Trophoblast cell (in vitro differentiated cells and primary cell): ENCODE measurements around the gene NANS.

Source experiments
- DNase-seq, 2 donors: peaks; one replicate each; pipeline ENCODE4 v3.0.0-alpha.2; 2016
- H2AFZ ChIP-seq: 2 replicates; pipeline ENCODE4 v1.6.1; 2013; ENCODE audit warnings: low read length, moderate library complexity, mild to moderate bottlenecking; ENCODE audit not compliant: insufficient read depth, poor library complexity
- H2AK5ac ChIP-seq: 2 replicates; pipeline ENCODE4 v1.6.1; 2013; ENCODE audit warnings: mild to moderate bottlenecking, low read length
- H2BK120ac ChIP-seq: 2 replicates; pipeline ENCODE4 v1.6.1; 2013; ENCODE audit warnings: low read length, mild to moderate bottlenecking, moderate library complexity; ENCODE audit not compliant: insufficient read depth, poor library complexity
- H2BK12ac ChIP-seq: 2 replicates; pipeline ENCODE4 v1.6.1; 2013; ENCODE audit warnings: mild to moderate bottlenecking, low read length, moderate library complexity
- H2BK5ac ChIP-seq: 2 replicates; pipeline ENCODE4 v1.6.1; 2013; ENCODE audit warnings: low read length, low read depth, moderate library complexity, mild to moderate bottlenecking; ENCODE audit not compliant: poor library complexity
- H3K14ac ChIP-seq: 2 replicates; pipeline ENCODE4 v1.6.1; 2013; ENCODE audit warnings: mild to moderate bottlenecking, low read length
- H3K18ac ChIP-seq: 2 replicates; pipeline ENCODE4 v1.6.1; 2013; ENCODE audit warnings: mild to moderate bottlenecking, low read length
- H3K23ac ChIP-seq: 2 replicates; pipeline ENCODE4 v1.6.1; 2013; ENCODE audit warnings: low read length
- H3K27ac ChIP-seq: 2 replicates; pipeline ENCODE4 v1.5.1; 2013; ENCODE audit warnings: low read depth, mild to moderate bottlenecking, inconsistent platforms, low read length, moderate library complexity
- H3K27me3 ChIP-seq: 2 replicates; pipeline ENCODE4 v1.6.1; 2013; ENCODE audit warnings: inconsistent platforms, mild to moderate bottlenecking, low read length, moderate library complexity; ENCODE audit not compliant: insufficient read depth
- H3K36me3 ChIP-seq, 2 experiments: 1 replicate in 1 of 2; 2 replicates in 1 of 2; pipeline ENCODE4 v1.6.1; 2013; ENCODE audit warnings: low read length in 2 of 2, mild to moderate bottlenecking in 2 of 2, moderate library complexity in 1 of 2; ENCODE audit not compliant: insufficient read depth in 2 of 2, control insufficient read depth in 1 of 2
- H3K4ac ChIP-seq: 2 replicates; pipeline ENCODE4 v1.6.1; 2013; ENCODE audit warnings: low read depth, mild to moderate bottlenecking, low read length, moderate library complexity
- H3K4me1 ChIP-seq, 2 experiments: 1 replicate in 1 of 2; 2 replicates in 1 of 2; pipeline ENCODE4 v1.6.1; 2013; ENCODE audit warnings: low read length in 2 of 2, mild to moderate bottlenecking in 2 of 2, moderate library complexity in 1 of 2; ENCODE audit not compliant: insufficient read depth in 2 of 2, control insufficient read depth in 1 of 2
- H3K4me2 ChIP-seq: 2 replicates; pipeline ENCODE4 v1.6.1; 2013; ENCODE audit warnings: inconsistent platforms, mild to moderate bottlenecking, low read length, moderate library complexity
- H3K4me3 ChIP-seq: 2 replicates; pipeline ENCODE4 v1.5.1; 2013; ENCODE audit warnings: mild to moderate bottlenecking, low read depth, low read length, inconsistent platforms
- H3K79me1 ChIP-seq: one replicate; pipeline ENCODE4 v1.6.1; 2013; ENCODE audit warnings: low read length
- H3K79me2 ChIP-seq: 2 replicates; pipeline ENCODE4 v1.6.1; 2013; ENCODE audit warnings: low read length, mild to moderate bottlenecking; ENCODE audit not compliant: control insufficient read depth, insufficient read depth, poor library complexity
- H3K9ac ChIP-seq: 2 replicates; pipeline ENCODE4 v1.6.1; 2013; ENCODE audit warnings: mild to moderate bottlenecking, low read length
- H3K9me3 ChIP-seq: 2 replicates; pipeline ENCODE4 v1.6.1; 2013; ENCODE audit warnings: low read depth, mild to moderate bottlenecking, control low read depth, inconsistent platforms, low read length; ENCODE audit not compliant: insufficient read depth
- H4K12ac ChIP-seq: 2 replicates; pipeline ENCODE4 v1.6.1; 2013; ENCODE audit warnings: low read depth, mild to moderate bottlenecking, low read length, moderate library complexity
- H4K8ac ChIP-seq: 2 replicates; pipeline ENCODE4 v1.6.1; 2013; ENCODE audit warnings: low read depth, mild to moderate bottlenecking, low read length, moderate library complexity
- H4K91ac ChIP-seq: one replicate; pipeline ENCODE4 v1.6.1; 2013; ENCODE audit warnings: low read depth, mild to moderate bottlenecking, low read length, moderate library complexity
- WGBS: extraction: QIAGEN DNeasy Blood & Tissue Kit; methylation state at CpG from one replicate; pipeline ENCODE4 v1.1.7; 2013; ENCODE audit warnings: missing lambda C conversion rate; ENCODE audit not compliant: insufficient read length, insufficient coverage; ENCODE audit errors: extremely low coverage; 5-methylcytosine and 5-hydroxymethylcytosine counted together

NANS gene

DNA sequence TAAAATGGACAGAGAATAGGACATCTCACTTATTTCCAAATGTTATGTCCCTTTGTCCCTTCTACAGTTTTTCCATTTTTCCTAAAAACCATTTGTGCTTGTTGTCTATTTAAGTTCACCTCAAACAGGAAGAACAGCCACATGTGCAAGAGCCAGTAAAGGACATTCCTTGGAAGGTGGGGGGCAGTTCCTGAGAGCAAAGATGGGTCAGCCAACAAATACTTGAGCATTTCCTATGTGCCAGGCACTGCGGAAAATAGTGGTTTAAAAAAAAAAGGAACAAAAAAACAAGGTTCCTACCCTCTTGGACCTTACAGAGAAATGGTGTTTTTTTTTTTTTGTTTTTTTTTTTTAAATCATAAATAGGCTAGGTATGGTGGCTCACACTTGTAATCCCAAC is 46.6 kb upstream of the NANS start:
- no CpG with 5 or more reads among the region's 1 CpG for WGBS

DNA sequence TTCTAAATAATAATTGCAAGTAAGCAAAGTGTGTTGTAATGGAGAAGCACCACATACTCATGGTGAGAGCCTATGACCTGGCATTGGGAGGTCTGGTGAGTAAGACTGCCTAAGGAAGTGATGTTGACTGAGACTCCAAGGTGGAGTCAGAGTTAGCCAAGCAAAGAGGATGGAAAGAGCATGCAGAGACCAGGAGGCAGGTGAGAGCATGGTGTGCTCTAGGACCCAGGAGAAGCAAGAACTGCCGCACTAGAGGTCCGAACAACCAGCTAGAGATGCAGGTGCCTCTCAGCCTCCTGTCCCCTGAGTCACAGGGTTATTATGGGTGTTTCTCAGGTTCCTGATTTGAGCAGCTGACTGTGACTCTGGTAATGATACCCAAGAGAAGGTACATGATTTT is 46.1 kb upstream of the NANS start:
- no peaks in the 10 kb centered on the region for H3K27me3 ChIP-seq
- H3K9ac ChIP-seq: no peak overlapping the region
- H3K4me3 ChIP-seq: no peak overlapping the region

More for the DNA sequence above, 46.6 kb upstream of the NANS start:
- no peak overlapping the region for H3K14ac ChIP-seq
- no peak overlapping the region for H4K91ac ChIP-seq
- H3K4ac ChIP-seq: no peak overlapping the region
- no peaks in the 10 kb centered on the region for H3K79me1 ChIP-seq
- no peak overlapping the region for H2BK120ac ChIP-seq
- H3K18ac ChIP-seq: no peak overlapping the region
- peaks cover 30 to 70% of the 10 kb centered on the region in 2 experiments for H3K36me3 ChIP-seq
- no peak overlapping the region for H3K4me2 ChIP-seq
- H3K9ac ChIP-seq: no peak overlapping the region
- H3K4me3 ChIP-seq: no peak overlapping the region
- no peak overlapping the region for H2BK5ac ChIP-seq
- no peak overlapping the region for H3K23ac ChIP-seq
- no peaks in the 10 kb centered on the region for H3K4me1 ChIP-seq
- no peak overlapping the region for H4K8ac ChIP-seq
- no peak overlapping the region for H2BK12ac ChIP-seq
- no peak for DNase-seq
- no peak overlapping the region for H2AFZ ChIP-seq
- no peaks in the 10 kb centered on the region for H3K27me3 ChIP-seq
- H3K27ac ChIP-seq: no peak overlapping the region
- no peak overlapping the region for H2AK5ac ChIP-seq
- no peaks in the 10 kb centered on the region for H3K79me2 ChIP-seq
- H4K12ac ChIP-seq: no peak overlapping the region
- H3K9me3 ChIP-seq: no peaks in the 10 kb centered on the region

DNA sequence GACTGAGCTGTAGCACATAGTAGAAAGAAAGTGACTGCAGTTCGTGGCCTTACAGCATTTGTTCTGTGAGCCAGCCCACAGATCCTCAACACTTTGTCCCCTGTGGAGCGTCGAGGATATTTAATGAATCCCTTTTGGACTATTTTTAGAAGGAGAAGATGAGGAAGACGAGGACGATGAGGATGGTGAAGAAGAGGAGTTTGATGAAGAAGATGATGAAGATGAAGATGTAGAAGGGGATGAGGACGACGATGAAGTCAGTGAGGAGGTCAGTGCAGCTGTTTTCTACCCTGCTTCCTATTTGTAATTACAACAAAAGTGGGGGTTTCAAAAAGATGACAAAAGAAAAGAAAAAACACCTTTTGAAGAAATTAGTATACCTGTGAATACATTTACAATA is 45.4 kb upstream of the NANS start:
- Histone ChIP-seq H3K9me3 (no peaks in the 10 kb centered on the region), H3K27me3 (no peaks in the 10 kb centered on the region), H3K18ac (no peak overlapping the region), H2BK12ac (no peak overlapping the region), H2BK5ac (no peak overlapping the region), H3K4me2 (no peak overlapping the region), H3K4me3 (no peak overlapping the region), H4K8ac (no peak overlapping the region), H3K14ac (no peak overlapping the region), H3K79me2 (no peaks in the 10 kb centered on the region), H3K36me3 (peaks cover 23 to 63% of the 10 kb centered on the region in 2 experiments), H3K79me1 (no peaks in the 10 kb centered on the region), H2AK5ac (no peak overlapping the region), H3K4me1 (no peaks in the 10 kb centered on the region), H3K27ac (no peak overlapping the region), H4K12ac (no peak overlapping the region), H2BK120ac (no peak overlapping the region), H4K91ac (no peak overlapping the region), H2AFZ (no peak overlapping the region), H3K4ac (no peak overlapping the region), H3K23ac (no peak overlapping the region), H3K9ac (no peak overlapping the region)
- WGBS: 100% methylated on average over 4 of the region's 7 CpGs
- no peak for DNase-seq

More for the DNA sequence above, 46.1 kb upstream of the NANS start:
- H4K91ac ChIP-seq: no peak overlapping the region
- H3K4me2 ChIP-seq: no peak overlapping the region
- no CpG with 5 or more reads among the region's 2 CpGs for WGBS
- no peak overlapping the region for H4K12ac ChIP-seq
- H4K8ac ChIP-seq: no peak overlapping the region
- no peak overlapping the region for H3K4ac ChIP-seq
- peak; percentile 81 to 84 for DNase-seq
- no peaks in the 10 kb centered on the region for H3K4me1 ChIP-seq
- H2AFZ ChIP-seq: no peak overlapping the region
- no peak overlapping the region for H2BK5ac ChIP-seq
- H3K27ac ChIP-seq: no peak overlapping the region
- no peaks in the 10 kb centered on the region for H3K79me2 ChIP-seq
- no peak overlapping the region for H3K23ac ChIP-seq
- H2BK12ac ChIP-seq: no peak overlapping the region
- H3K9me3 ChIP-seq: no peaks in the 10 kb centered on the region
- no peak overlapping the region for H3K18ac ChIP-seq
- no peak overlapping the region for H2AK5ac ChIP-seq
- peaks cover 26 to 68% of the 10 kb centered on the region in 2 experiments for H3K36me3 ChIP-seq
- no peak overlapping the region for H3K14ac ChIP-seq
- H2BK120ac ChIP-seq: no peak overlapping the region
- no peaks in the 10 kb centered on the region for H3K79me1 ChIP-seq

DNA sequence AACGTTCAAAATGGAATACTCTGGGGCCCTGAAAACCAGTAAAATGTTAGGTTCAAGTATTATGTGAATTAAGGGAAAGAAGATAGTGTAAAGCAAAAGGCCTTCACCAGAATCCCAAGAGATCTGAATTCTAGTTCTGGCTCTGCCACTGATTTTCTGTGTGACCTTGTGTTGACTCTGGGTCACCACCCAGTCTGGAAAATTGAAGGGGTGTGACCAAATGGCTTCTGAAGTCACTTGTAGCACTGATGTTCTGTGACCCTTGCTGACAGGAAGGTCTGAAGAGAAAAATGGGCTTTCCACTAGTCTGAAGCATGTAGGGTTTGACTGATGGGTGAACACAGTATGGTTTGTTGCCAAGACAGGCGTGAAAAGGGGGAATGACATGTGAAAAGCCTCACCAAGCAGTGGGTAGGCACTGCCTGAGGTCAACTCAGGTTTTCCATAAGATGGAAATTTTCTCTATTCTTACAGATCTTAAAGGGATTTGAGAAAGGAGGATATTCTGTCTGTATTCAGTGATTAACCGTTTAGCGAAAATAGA is 40.3 kb upstream of the NANS start:
- Histone ChIP-seq H3K27ac (no peak overlapping the region), H3K36me3 (peaks cover 22 to 61% of the 10 kb centered on the region in 2 experiments), H2BK120ac (no peak overlapping the region), H2AFZ (no peak overlapping the region), H3K27me3 (no peaks in the 10 kb centered on the region), H3K9me3 (no peaks in the 10 kb centered on the region), H3K18ac (no peak overlapping the region), H2BK12ac (no peak overlapping the region), H3K79me1 (no peaks in the 10 kb centered on the region), H4K91ac (no peak overlapping the region), H3K9ac (no peak overlapping the region), H3K4me1 (no peaks in the 10 kb centered on the region), H3K79me2 (no peaks in the 10 kb centered on the region), H3K4ac (no peak overlapping the region), H3K4me2 (no peak overlapping the region), H4K8ac (no peak overlapping the region), H4K12ac (no peak overlapping the region), H2BK5ac (no peak overlapping the region), H3K23ac (no peak overlapping the region), H3K4me3 (no peak overlapping the region), H3K14ac (no peak overlapping the region), H2AK5ac (no peak overlapping the region)
- no CpG with 5 or more reads among the region's 4 CpGs for WGBS
- no peak for DNase-seq
